Lower lobe of right lung (tissue), 2 donors: ENCODE data around the gene ZFP64. TPM values are rescaled to one million over a fixed set of nuclear protein-coding genes. Genes with fewer than 3 reads are reported as not detected.
A peak's percentile ranks its signal among the peaks of the same experiment; 100 is the strongest.

Experiments
- ATAC-seq, 2 donors: fragments of 200-7000 bp; cut with Tn5 transposase; one replicate each; pipeline ENCODE4 v1.9.1; 2020 to 2022; ENCODE audit warnings: mild to moderate bottlenecking in 2 of 2, moderate library complexity in 2 of 2
- DNase-seq: peaks from one replicate; pipeline ENCODE4 v3.0.0-alpha.2; 2020
- H3K27ac ChIP-seq: fragments of 200-600 bp; one replicate; pipeline ENCODE4 v1.8.0; 2022
- H3K27me3 ChIP-seq: fragments of 200-600 bp; one replicate; pipeline ENCODE4 v1.8.0; 2022; ENCODE audit warnings: low read depth
- H3K36me3 ChIP-seq: fragments of 200-600 bp; one replicate; pipeline ENCODE4 v1.8.0; 2022; ENCODE audit warnings: mild to moderate bottlenecking
- H3K4me1 ChIP-seq: fragments of 200-600 bp; one replicate; pipeline ENCODE4 v1.8.0; 2022
- H3K4me3 ChIP-seq: fragments of 200-600 bp; one replicate; pipeline ENCODE4 v1.8.0; 2022; ENCODE audit warnings: mild to moderate bottlenecking
- H3K9me3 ChIP-seq: fragments of 200-600 bp; one replicate; pipeline ENCODE4 v1.8.0; 2022
- CTCF ChIP-seq: fragments of 200-600 bp; IDR thresholded peaks from one replicate; pipeline ENCODE4 v1.8.0; 2022; ENCODE audit warnings: antibody characterized with exemption, mild to moderate bottlenecking
- intact Hi-C: fragments of 100-400 bp; cut with DNase I; formaldehyde crosslinking; loops from one replicate; pipeline ENCODE4 v1.11.0; 2022
- total RNA-seq: library from RNA; stranded (reverse); fragmentation: NEBNext Ultra II Directional; extraction: Animal tissue kit (Norgen Biotek cat#: 25700); gene quantifications from one replicate; pipeline ENCODE4 v1.2.1, GENCODE V29; 2021
- donor health status: DM: no; HTN: yes; CAD: no; lungs with severe emphysema.

Gene ZFP64
- total RNA-seq, 1 donor from 2014 or later, result 12.8 TPM

GRCh38 chr20:52129611-52130010, 62.0 kb downstream of the ZFP64 start:
- H3K4me3 ChIP-seq, result no peak overlapping the region
- DNase-seq, result no peak
- no peak for TF ChIP-seq CTCF

GRCh38 chr20:52127309-52127708, 64.3 kb downstream of the ZFP64 start:
- intact Hi-C loops, result no loop called here
- Histone ChIP-seq H3K4me3 (no peak overlapping the region), H3K4me1 (no peaks in the 10 kb centered on the region), H3K9me3 (no peaks in the 10 kb centered on the region), H3K27ac (no peak overlapping the region), H3K27me3 (no peaks in the 10 kb centered on the region), H3K36me3 (no peaks in the 10 kb centered on the region)
- no peak for TF ChIP-seq CTCF
- DNase-seq (no peak), ATAC-seq (peak in 1 of 2 donors; percentile 41)

More at GRCh38 chr20:52129611-52130010, 62.0 kb downstream of the ZFP64 start:
- no peak for ATAC-seq
- Histone ChIP-seq H3K27me3 (no peaks in the 10 kb centered on the region), H3K9me3 (no peaks in the 10 kb centered on the region), H3K36me3 (no peaks in the 10 kb centered on the region), H3K27ac (no peak overlapping the region), H3K4me1 (no peaks in the 10 kb centered on the region)
- intact Hi-C loops, result no loop called here

DNA sequence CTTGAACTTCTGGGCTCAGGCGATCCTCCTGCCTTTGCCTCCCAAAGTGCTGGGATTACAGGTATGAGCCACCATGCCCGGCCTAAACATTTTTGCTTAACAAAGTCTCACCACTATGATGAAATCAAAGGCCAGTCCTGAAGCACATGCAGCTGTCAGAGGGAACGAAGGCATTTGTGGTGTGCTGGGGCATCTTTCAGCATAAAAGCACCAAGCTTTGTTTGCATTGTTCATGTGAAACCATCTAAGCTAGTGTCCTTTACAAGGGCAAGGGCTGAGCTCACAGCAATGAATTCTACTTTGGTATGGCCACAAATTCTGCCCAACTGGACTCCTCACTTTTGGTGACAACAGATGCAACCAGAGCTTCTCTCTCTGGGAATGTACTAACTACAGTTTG, 66.8 kb downstream of the ZFP64 start:
- H3K9me3 ChIP-seq, result no peaks in the 10 kb centered on the region
- no peaks in the 10 kb centered on the region for H3K4me1 ChIP-seq
- no peak for DNase-seq
- no peak overlapping the region for H3K27ac ChIP-seq
- H3K36me3 ChIP-seq, result no peaks in the 10 kb centered on the region
- no peak for ATAC-seq
- intact Hi-C loops, result no loop called here
- TF ChIP-seq CTCF, result no peak
- H3K4me3 ChIP-seq, result no peak overlapping the region
- H3K27me3 ChIP-seq, result no peaks in the 10 kb centered on the region

DNA sequence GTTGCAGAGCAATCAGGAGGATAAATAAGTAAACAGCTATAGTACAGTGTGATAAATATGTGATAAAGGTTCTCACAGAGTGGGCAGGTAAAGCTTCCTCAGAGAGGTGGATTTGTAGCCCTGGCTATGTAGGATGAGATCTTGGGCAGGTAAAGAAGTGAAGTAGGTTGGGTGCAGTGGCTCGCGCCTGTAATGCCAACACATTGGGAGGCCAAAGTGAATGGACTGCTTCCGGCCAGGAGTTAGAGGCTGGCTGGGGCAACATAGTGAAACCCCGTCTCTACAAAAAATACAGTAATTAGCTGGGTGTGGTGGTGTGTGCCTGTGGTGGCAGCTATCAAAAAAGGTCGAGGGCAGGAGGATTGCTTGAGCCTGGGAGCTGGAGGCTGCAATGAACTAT, 72.9 kb downstream of the ZFP64 start:
- no peak for TF ChIP-seq CTCF
- Histone ChIP-seq H3K27me3 (no peaks in the 10 kb centered on the region), H3K36me3 (no peaks in the 10 kb centered on the region), H3K4me3 (no peak overlapping the region), H3K9me3 (no peaks in the 10 kb centered on the region), H3K4me1 (no peaks in the 10 kb centered on the region), H3K27ac (no peak overlapping the region)
- intact Hi-C loops, result no loop called here
- DNase-seq (no peak), ATAC-seq (no peak)

DNA sequence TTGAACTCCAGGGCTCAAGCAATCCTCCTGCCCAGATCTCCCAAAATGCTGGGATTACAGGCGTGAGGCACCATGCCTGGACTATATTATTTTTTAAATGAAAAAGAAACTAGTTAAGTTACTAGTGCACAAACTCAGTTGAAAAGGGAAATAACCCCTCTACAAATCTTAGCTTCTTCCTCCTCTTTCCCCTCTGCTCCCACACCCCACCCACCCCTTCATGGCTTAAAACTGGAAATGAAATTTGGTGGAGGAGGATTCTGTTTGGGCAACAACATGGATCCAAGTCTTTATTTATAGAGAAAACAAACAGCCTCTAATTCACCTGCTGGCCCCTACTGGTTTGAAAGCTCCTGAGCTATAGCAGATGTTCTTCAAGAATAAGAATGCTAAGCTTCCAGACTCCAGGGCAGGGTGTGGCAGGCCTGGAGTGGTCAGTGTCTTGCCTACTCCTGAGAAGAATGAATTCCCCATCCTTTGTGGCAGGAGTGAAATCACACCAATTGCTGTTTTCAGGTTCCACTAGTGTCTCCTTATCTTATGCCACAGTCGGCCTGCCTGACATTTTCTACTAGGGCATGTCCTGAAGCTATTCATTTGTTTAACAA, 73.5 kb downstream of the ZFP64 start:
- H3K4me3 ChIP-seq, result no peak overlapping the region
- TF ChIP-seq CTCF, result no peak
- H3K36me3 ChIP-seq, result no peaks in the 10 kb centered on the region
- H3K27ac ChIP-seq, result no peak overlapping the region
- no peaks in the 10 kb centered on the region for H3K4me1 ChIP-seq
- H3K9me3 ChIP-seq, result no peaks in the 10 kb centered on the region
- DNase-seq, result no peak
- H3K27me3 ChIP-seq, result no peaks in the 10 kb centered on the region
- no peak for ATAC-seq
- intact Hi-C loops, result no loop called here
